K562 (cell line): ENCODE results near the gene CHN1. TPM values are rescaled to one million over a fixed set of nuclear protein-coding genes. Genes with fewer than 3 reads are reported as not detected.

Experiments used
- ADNP ChIP-seq: fragments of 200-800 bp; sonication (Bioruptor generic); IDR thresholded peaks from 2 replicates; pipeline ENCODE4 v1.6.1; 2016; ENCODE audit warnings: missing genetic modification characterization, missing compliant biosample characterization
- GTF2F1 ChIP-seq: IDR thresholded peaks from 2 replicates; pipeline ENCODE4 v1.6.1; 2011; ENCODE audit warnings: low read depth, low read length, improper control_type of control experiment
- HDAC8 ChIP-seq: fragments of 450-650 bp; IDR thresholded peaks from 2 replicates; pipeline ENCODE4 v1.6.1; 2016; ENCODE audit warnings: mild to moderate bottlenecking, missing genetic modification characterization, moderate library complexity, missing compliant biosample characterization
- HEY1 ChIP-seq: fragments of 250-450 bp; sonication (Bioruptor Pico); IDR thresholded peaks from 2 replicates; pipeline ENCODE4 v1.5.0; 2020; ENCODE audit warnings: mild to moderate bottlenecking, moderate library complexity, borderline replicate concordance
- HNRNPL ChIP-seq: fragments of 200-400 bp; formaldehyde crosslinking; IDR thresholded peaks from 2 replicates; pipeline ENCODE4 v1.6.1; 2017; ENCODE audit warnings: low read depth, mild to moderate bottlenecking, low read length
- LARP7 ChIP-seq: fragments of 450-650 bp; IDR thresholded peaks from 2 replicates; pipeline ENCODE4 v1.6.1; 2016
- NR4A1 ChIP-seq, 2 experiments: fragments of 250-450 bp in 1 of 2; fragments of 450-650 bp in 1 of 2; sonication (Bioruptor Pico) in 1 of 2; IDR thresholded peaks; 2 replicates each; pipeline versions ENCODE4 v1.4.0 to v1.6.1; 2016 to 2020; ENCODE audit warnings: mild to moderate bottlenecking in 2 of 2, missing compliant biosample characterization in 1 of 2, missing genetic modification characterization in 1 of 2, moderate library complexity in 1 of 2
- SNIP1 ChIP-seq: fragments of 450-650 bp; IDR thresholded peaks from 2 replicates; pipeline ENCODE4 v1.7.1; 2017; ENCODE audit warnings: low read depth, mild to moderate bottlenecking
- SPI1 ChIP-seq: IDR thresholded peaks from 2 replicates; pipeline ENCODE4 v1.6.1; 2011; ENCODE audit warnings: low read depth, low read length, control low read depth, borderline replicate concordance
- ZBTB49 ChIP-seq: sonication (generic); formaldehyde crosslinking; IDR thresholded peaks from 2 replicates; pipeline ENCODE4 v1.8.0; 2022; ENCODE audit warnings: missing genetic modification reagents, mild to moderate bottlenecking, borderline replicate concordance
- ZNF398 ChIP-seq: fragments of 250-450 bp; sonication (Bioruptor Pico); IDR thresholded peaks from 2 replicates; pipeline ENCODE4 v1.8.0; 2021; ENCODE audit warnings: moderate library complexity, mild to moderate bottlenecking, inconsistent platforms
- ZNF449 ChIP-seq: fragments of 250-450 bp; sonication (Bioruptor Pico); IDR thresholded peaks from 2 replicates; pipeline ENCODE4 v1.8.0; 2022; ENCODE audit warnings: moderate library complexity, mild to moderate bottlenecking, inconsistent platforms
- ZNF592 ChIP-seq: fragments of 450-650 bp; IDR thresholded peaks from 2 replicates; pipeline ENCODE4 v1.6.1; 2017; ENCODE audit warnings: antibody characterized with exemption, mild to moderate bottlenecking
- polyA plus RNA-seq, 8 experiments: library from polyadenylated mRNA; depleted of rRNA in 4 of 8; stranded (reverse) in 5 of 8; unstranded in 3 of 8; fragments of >200 nt; fragmentation: Nextera tagmentation in 2 of 8; fragmentation: Illumina TruSeq in 1 of 8; extraction: Ambion mirVana in 2 of 8; extraction: Trizol in 1 of 8; gene quantifications; 2 replicates each; pipeline versions ENCODE4 v1.2.1 to v1.2.3, GENCODE V29; 2011 to 2014; ENCODE audit warnings: inconsistent platforms in 1 of 8, missing spikeins in 1 of 8
- total RNA-seq, 7 experiments: library from RNA; depleted of rRNA in 6 of 7; stranded (reverse); fragments of >200 nt in 6 of 7; fragmentation: Illumina TruSeq in 2 of 7; extraction: Trizol in 2 of 7; gene quantifications; 2 replicates each; pipeline versions ENCODE4 v1.2.1 to v1.2.3, GENCODE V29; 2011 to 2021; ENCODE audit warnings: low replicate concordance in 1 of 7

Gene CHN1
- total and polyA plus RNA-seq, 9 of the 15 experiments (the other 6 are each of a cell fraction or from before 2014, with no cell fraction given) = 0.17 to 2.0 (median 0.87) TPM

- no peak for TF ChIP-seq GTF2F1
- TF ChIP-seq ZNF592 = no peak
- no peak for TF ChIP-seq ZNF398 (CRISPR knock-in tag)
- TF ChIP-seq ADNP (tag) = no peak
- TF ChIP-seq LARP7 = no peak
- no peak for TF ChIP-seq SPI1
- TF ChIP-seq HDAC8 (tag) = no peak
- TF ChIP-seq ZNF449 (CRISPR knock-in tag) = no peak
- no peak for TF ChIP-seq NR4A1 (CRISPR knock-in tag; IDR thresholded peaks at IDR 0.05)
- TF ChIP-seq NR4A1 (tag; IDR thresholded peaks at IDR 0.05) = no peak
- no peak for TF ChIP-seq SNIP1
- no peak for TF ChIP-seq HNRNPL
- no peak for TF ChIP-seq ZBTB49 (CRISPR knock-in tag)
- no peak for TF ChIP-seq HEY1 (CRISPR knock-in tag)
Measured at GRCh38 chr2:174877751-174878150, 127.4 kb downstream of the CHN1 start (continued).
